Measurements from ENCODE around the gene CD200. TPM values are rescaled to one million over a fixed set of nuclear protein-coding genes. Genes with fewer than 3 reads are reported as not detected.

CD200 gene
- total and polyA plus RNA-seq, 9 of the 15 experiments (the other 6 are each of a cell fraction or from before 2014, with no cell fraction given), result 0.13 TPM; not detected in 8

- H3K4me3 ChIP-seq, result no peak overlapping the region
- POLR2A ChIA-PET, result interaction anchor here (0.8 kb wide), 1 partner anchor 20 kb away, joined by 3 read pairs; no protein-coding TSS in a partner anchor
- no peak overlapping the region for H3K9ac ChIP-seq (ENCODE audit: insufficient read depth in 1 of 2, low read depth in 2 of 2, low read length in 2 of 2)
- H3K36me3 ChIP-seq (ENCODE audit: control insufficient read depth, insufficient read depth, low read length), result no peaks in the 10 kb centered on the region
- intact Hi-C loops (cut with micrococcal nuclease), result no loop called here
- ATAC-seq (no peak), DNase-seq (ENCODE audit: extremely low read depth in 1 of 4, low spot score in 3 of 4) (no peak), FAIRE-seq (no peak)
- no peaks in the 10 kb centered on the region for H4K20me1 ChIP-seq (replicated peaks; ENCODE audit: control insufficient read depth, insufficient read depth, low read length)
- H3K4me2 ChIP-seq (ENCODE audit: insufficient read depth, low read length), result no peak overlapping the region
- no peak for TF ChIP-seq SAFB2 (IDR thresholded peaks at IDR 0.05; ENCODE audit: borderline replicate concordance, low read depth, low read length, severe bottlenecking)
- TF ChIP-seq MIER1 (IDR thresholded peaks at IDR 0.05; ENCODE audit: low read depth), result no peak
- TF ChIP-seq E2F3 (CRISPR knock-in tag; IDR thresholded peaks at IDR 0.05), result no peak
- no peak for TF ChIP-seq ZNF384 (IDR thresholded peaks at IDR 0.05; ENCODE audit: low read depth, low read length)
- TF ChIP-seq CC2D1A (IDR thresholded peaks at IDR 0.05), result no peak
- in situ Hi-C loops (cut with MboI), result loop anchor here (25.0 kb wide), 1 partner anchor 208 kb away; no protein-coding TSS in a partner anchor
- H2AFZ ChIP-seq (ENCODE audit: low read depth, low read length), result no peak overlapping the region
- no TSS peak for BruUV-seq (replicated peaks)
- H3K27ac ChIP-seq (ENCODE audit: extremely low read depth, low read depth, low read length), result no peak overlapping the region
- no peaks in the 10 kb centered on the region for H3K9me1 ChIP-seq (ENCODE audit: control insufficient read depth, insufficient read depth, low read length)
- no peaks in the 10 kb centered on the region for H3K79me2 ChIP-seq (ENCODE audit: control insufficient read depth, insufficient read depth, low read length)
- no peaks in the 10 kb centered on the region for H3K4me1 ChIP-seq (replicated peaks in 1 of 2; ENCODE audit: control insufficient read depth in 2 of 2, insufficient read depth in 2 of 2, low read length in 2 of 2)
- H3K27me3 ChIP-seq (ENCODE audit: control insufficient read depth in 2 of 2, insufficient read depth in 2 of 2, low read length in 2 of 2), result no peaks in the 10 kb centered on the region
- CTCF ChIA-PET (ENCODE audit: low intra/inter-chr PET ratio), result no interaction called here
- H3K9me3 ChIP-seq (replicated peaks; ENCODE audit: control insufficient read depth, insufficient read depth, low read depth, low read length), result no peaks in the 10 kb centered on the region
- WGBS (ENCODE audit: insufficient coverage, low coverage, missing lambda C conversion rate), result 0% methylated on average over 2 of the region's 2 CpGs
Measured at GRCh38 chr3:112304611-112305010, 28.3 kb upstream of the CD200 start.

DNA sequence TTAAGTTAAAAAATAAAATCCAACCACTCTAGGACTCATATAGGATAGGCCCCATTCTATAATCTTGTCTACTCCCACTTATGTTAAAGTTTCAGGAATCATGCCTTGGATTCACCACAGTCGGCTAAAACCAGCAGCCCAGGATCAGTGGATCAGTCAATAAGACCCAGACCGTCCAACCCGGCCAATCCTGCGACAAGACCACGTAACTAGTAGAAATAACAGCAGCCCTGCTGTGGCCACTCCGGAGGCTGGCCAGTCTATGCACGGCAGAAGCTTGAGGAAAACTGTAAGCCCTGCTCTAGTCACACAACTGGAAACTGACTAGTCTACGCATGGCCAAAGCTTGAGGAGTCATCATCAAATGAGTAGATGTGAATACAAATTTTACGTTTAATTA lies 26.1 kb upstream of the CD200 start:
- Histone ChIP-seq H3K9ac (ENCODE audit: insufficient read depth in 1 of 2, low read depth in 2 of 2, low read length in 2 of 2) (no peak overlapping the region), H3K4me2 (ENCODE audit: insufficient read depth, low read length) (no peak overlapping the region), H3K9me3 (replicated peaks; ENCODE audit: control insufficient read depth, insufficient read depth, low read depth, low read length) (no peaks in the 10 kb centered on the region), H3K9me1 (ENCODE audit: control insufficient read depth, insufficient read depth, low read length) (no peaks in the 10 kb centered on the region), H4K20me1 (replicated peaks; ENCODE audit: control insufficient read depth, insufficient read depth, low read length) (no peaks in the 10 kb centered on the region), H3K36me3 (ENCODE audit: control insufficient read depth, insufficient read depth, low read length) (no peaks in the 10 kb centered on the region), H2AFZ (ENCODE audit: low read depth, low read length) (no peak overlapping the region), H3K4me3 (no peak overlapping the region), H3K79me2 (ENCODE audit: control insufficient read depth, insufficient read depth, low read length) (no peaks in the 10 kb centered on the region), H3K27me3 (ENCODE audit: control insufficient read depth in 2 of 2, insufficient read depth in 2 of 2, low read length in 2 of 2) (no peaks in the 10 kb centered on the region), H3K4me1 (replicated peaks in 1 of 2; ENCODE audit: control insufficient read depth in 2 of 2, insufficient read depth in 2 of 2, low read length in 2 of 2) (no peaks in the 10 kb centered on the region), H3K27ac (ENCODE audit: extremely low read depth, low read depth, low read length) (no peak overlapping the region)
- in situ Hi-C loops (cut with MboI), result loop anchor here (25.0 kb wide), 1 partner anchor 205 kb away; no protein-coding TSS in a partner anchor
- ATAC-seq, result no peak
- no TSS peak for BruUV-seq (replicated peaks)
- FAIRE-seq, result no peak
- ChIA-PET CTCF (ENCODE audit: low intra/inter-chr PET ratio) (no interaction called here), POLR2A (no interaction called here)
- 6% methylated on average over 9 of the region's 9 CpGs for WGBS (ENCODE audit: insufficient coverage, low coverage, missing lambda C conversion rate)
- no peak for DNase-seq (ENCODE audit: extremely low read depth in 1 of 4, low spot score in 3 of 4)
- intact Hi-C loops (cut with micrococcal nuclease), result no loop called here
- TF ChIP-seq SOX6 (IDR thresholded peaks at IDR 0.05), result no peak
- no peak for TF ChIP-seq ZNF584 (CRISPR knock-in tag; IDR thresholded peaks at IDR 0.05; ENCODE audit: low read depth)
- no peak for TF ChIP-seq ZSCAN29 (IDR thresholded peaks at IDR 0.05)
- TF ChIP-seq POLR2AphosphoS5 (IDR thresholded peaks at IDR 0.05; ENCODE audit: control insufficient read depth, insufficient read depth, low read depth, low read length), result no peak
- TF ChIP-seq SFPQ (IDR thresholded peaks at IDR 0.05; ENCODE audit: low read depth, low read length), result no peak
- no peak for TF ChIP-seq KDM5B (IDR thresholded peaks at IDR 0.05; ENCODE audit: insufficient replicate concordance, low read depth, low read length)
- no peak for TF ChIP-seq PATZ1 (CRISPR knock-in tag; IDR thresholded peaks at IDR 0.05; ENCODE audit: borderline replicate concordance)
- no peak for TF ChIP-seq MEF2A (IDR thresholded peaks at IDR 0.05; ENCODE audit: control insufficient read depth, low read depth, low read length)

Measured in K562 (cell line).